ENCODE data around the gene GLP2R. TPM values are rescaled to one million over a fixed set of nuclear protein-coding genes. Genes with fewer than 3 reads are reported as not detected.

Gene GLP2R
- total RNA-seq, 1 experiment from 2014 or later, result not detected

- H3K27me3 Mint-ChIP-seq (ENCODE audit: low read depth), result no peaks in the 10 kb centered on the region
- no peak for TF ChIP-seq NR1H2 (CRISPR knock-in tag; IDR thresholded peaks at IDR 0.05)
- no peak for TF ChIP-seq RORB (CRISPR knock-in tag; IDR thresholded peaks at IDR 0.05)
- no peak for TF ChIP-seq USF1 (CRISPR knock-in tag; IDR thresholded peaks at IDR 0.05)
- TF ChIP-seq JAZF1 (CRISPR knock-in tag; IDR thresholded peaks at IDR 0.05), result no peak
- TF ChIP-seq GRHL2 (CRISPR knock-in tag; IDR thresholded peaks at IDR 0.05; ENCODE audit: insufficient replicate concordance, severe bottlenecking), result no peak
- no peak for TF ChIP-seq FOXP1 (CRISPR knock-in tag; IDR thresholded peaks at IDR 0.05; ENCODE audit: borderline replicate concordance)
- no peak for TF ChIP-seq JUN (CRISPR knock-in tag; IDR thresholded peaks at IDR 0.05)
- TF ChIP-seq ATF6 (CRISPR knock-in tag; IDR thresholded peaks at IDR 0.05), result no peak
- TF ChIP-seq ETV6 (CRISPR knock-in tag; IDR thresholded peaks at IDR 0.05), result no peak
- no peak for TF ChIP-seq ZNF671 (CRISPR knock-in tag; IDR thresholded peaks at IDR 0.05)
- no peak for TF ChIP-seq ZNF423 (CRISPR knock-in tag; IDR thresholded peaks at IDR 0.05)
- no peak for TF ChIP-seq HMGXB4 (CRISPR knock-in tag; IDR thresholded peaks at IDR 0.05)
- TF ChIP-seq IRF2 (CRISPR knock-in tag; IDR thresholded peaks at IDR 0.05; ENCODE audit: borderline replicate concordance, low read depth), result no peak
- TF ChIP-seq, protein P1, sequence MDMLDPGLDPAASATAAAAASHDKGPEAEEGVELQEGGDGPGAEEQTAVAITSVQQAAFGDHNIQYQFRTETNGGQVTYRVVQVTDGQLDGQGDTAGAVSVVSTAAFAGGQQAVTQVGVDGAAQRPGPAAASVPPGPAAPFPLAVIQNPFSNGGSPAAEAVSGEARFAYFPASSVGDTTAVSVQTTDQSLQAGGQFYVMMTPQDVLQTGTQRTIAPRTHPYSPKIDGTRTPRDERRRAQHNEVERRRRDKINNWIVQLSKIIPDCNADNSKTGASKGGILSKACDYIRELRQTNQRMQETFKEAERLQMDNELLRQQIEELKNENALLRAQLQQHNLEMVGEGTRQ (CRISPR knock-in tag; IDR thresholded peaks at IDR 0.05), result no peak
- ATAC-seq, result no peak
- H3K4me3 Mint-ChIP-seq, result no peak overlapping the region
- no peaks in the 10 kb centered on the region for H3K36me3 Mint-ChIP-seq
- no peaks in the 10 kb centered on the region for H3K4me1 Mint-ChIP-seq
- no peak overlapping the region for H3K27ac Mint-ChIP-seq
- H3K9me3 Mint-ChIP-seq, result peaks cover 10% of the 10 kb centered on the region
- ChIA-PET POLR2A (no interaction called here), CTCF (no interaction called here)
- no peak for DNase-seq (ENCODE audit: low spot score)
Measured at GRCh38 chr17:9805769-9806168, 20.0 kb upstream of the GLP2R start.

- DNase-seq (ENCODE audit: low spot score) (no peak), ATAC-seq (no peak)
- no peak overlapping the region for H3K4me3 Mint-ChIP-seq
- H3K27ac Mint-ChIP-seq, result no peak overlapping the region
- H3K27me3 Mint-ChIP-seq (ENCODE audit: low read depth), result no peaks in the 10 kb centered on the region
- ChIA-PET CTCF (no interaction called here), POLR2A (no interaction called here)
- no peaks in the 10 kb centered on the region for H3K4me1 Mint-ChIP-seq
- peaks cover 10% of the 10 kb centered on the region for H3K9me3 Mint-ChIP-seq
- no peaks in the 10 kb centered on the region for H3K36me3 Mint-ChIP-seq
- no peak for TF ChIP-seq ZNF121 (CRISPR knock-in tag; IDR thresholded peaks at IDR 0.05)
- no peak for TF ChIP-seq ETV6 (CRISPR knock-in tag; IDR thresholded peaks at IDR 0.05)
- TF ChIP-seq GRHL2 (CRISPR knock-in tag; IDR thresholded peaks at IDR 0.05; ENCODE audit: insufficient replicate concordance, severe bottlenecking), result no peak
- TF ChIP-seq, protein P2, sequence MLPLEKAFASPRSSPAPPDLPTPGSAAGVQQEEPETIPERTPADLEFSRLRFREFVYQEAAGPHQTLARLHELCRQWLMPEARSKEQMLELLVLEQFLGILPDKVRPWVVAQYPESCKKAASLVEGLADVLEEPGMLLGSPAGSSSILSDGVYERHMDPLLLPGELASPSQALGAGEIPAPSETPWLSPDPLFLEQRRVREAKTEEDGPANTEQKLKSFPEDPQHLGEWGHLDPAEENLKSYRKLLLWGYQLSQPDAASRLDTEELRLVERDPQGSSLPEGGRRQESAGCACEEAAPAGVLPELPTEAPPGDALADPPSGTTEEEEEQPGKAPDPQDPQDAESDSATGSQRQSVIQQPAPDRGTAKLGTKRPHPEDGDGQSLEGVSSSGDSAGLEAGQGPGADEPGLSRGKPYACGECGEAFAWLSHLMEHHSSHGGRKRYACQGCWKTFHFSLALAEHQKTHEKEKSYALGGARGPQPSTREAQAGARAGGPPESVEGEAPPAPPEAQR (CRISPR knock-in tag; IDR thresholded peaks at IDR 0.05), result no peak
- no peak for TF ChIP-seq TEAD4 (CRISPR knock-in tag; IDR thresholded peaks at IDR 0.05)
- TF ChIP-seq FOXP1 (CRISPR knock-in tag; IDR thresholded peaks at IDR 0.05; ENCODE audit: borderline replicate concordance), result no peak
- TF ChIP-seq, protein P3, sequence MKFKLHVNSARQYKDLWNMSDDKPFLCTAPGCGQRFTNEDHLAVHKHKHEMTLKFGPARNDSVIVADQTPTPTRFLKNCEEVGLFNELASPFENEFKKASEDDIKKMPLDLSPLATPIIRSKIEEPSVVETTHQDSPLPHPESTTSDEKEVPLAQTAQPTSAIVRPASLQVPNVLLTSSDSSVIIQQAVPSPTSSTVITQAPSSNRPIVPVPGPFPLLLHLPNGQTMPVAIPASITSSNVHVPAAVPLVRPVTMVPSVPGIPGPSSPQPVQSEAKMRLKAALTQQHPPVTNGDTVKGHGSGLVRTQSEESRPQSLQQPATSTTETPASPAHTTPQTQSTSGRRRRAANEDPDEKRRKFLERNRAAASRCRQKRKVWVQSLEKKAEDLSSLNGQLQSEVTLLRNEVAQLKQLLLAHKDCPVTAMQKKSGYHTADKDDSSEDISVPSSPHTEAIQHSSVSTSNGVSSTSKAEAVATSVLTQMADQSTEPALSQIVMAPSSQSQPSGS (CRISPR knock-in tag; IDR thresholded peaks at IDR 0.05; ENCODE audit: borderline replicate concordance, low read depth), result no peak
- TF ChIP-seq CBFB (CRISPR knock-in tag; IDR thresholded peaks at IDR 0.05; ENCODE audit: low read depth), result no peak
- no peak for TF ChIP-seq JAZF1 (CRISPR knock-in tag; IDR thresholded peaks at IDR 0.05)
- no peak for TF ChIP-seq ESRRA (CRISPR knock-in tag; IDR thresholded peaks at IDR 0.05; ENCODE audit: borderline replicate concordance)
- no peak for TF ChIP-seq ZNF425 (CRISPR knock-in tag; conservative IDR thresholded peaks at IDR 0.05)
- TF ChIP-seq, protein P4, sequence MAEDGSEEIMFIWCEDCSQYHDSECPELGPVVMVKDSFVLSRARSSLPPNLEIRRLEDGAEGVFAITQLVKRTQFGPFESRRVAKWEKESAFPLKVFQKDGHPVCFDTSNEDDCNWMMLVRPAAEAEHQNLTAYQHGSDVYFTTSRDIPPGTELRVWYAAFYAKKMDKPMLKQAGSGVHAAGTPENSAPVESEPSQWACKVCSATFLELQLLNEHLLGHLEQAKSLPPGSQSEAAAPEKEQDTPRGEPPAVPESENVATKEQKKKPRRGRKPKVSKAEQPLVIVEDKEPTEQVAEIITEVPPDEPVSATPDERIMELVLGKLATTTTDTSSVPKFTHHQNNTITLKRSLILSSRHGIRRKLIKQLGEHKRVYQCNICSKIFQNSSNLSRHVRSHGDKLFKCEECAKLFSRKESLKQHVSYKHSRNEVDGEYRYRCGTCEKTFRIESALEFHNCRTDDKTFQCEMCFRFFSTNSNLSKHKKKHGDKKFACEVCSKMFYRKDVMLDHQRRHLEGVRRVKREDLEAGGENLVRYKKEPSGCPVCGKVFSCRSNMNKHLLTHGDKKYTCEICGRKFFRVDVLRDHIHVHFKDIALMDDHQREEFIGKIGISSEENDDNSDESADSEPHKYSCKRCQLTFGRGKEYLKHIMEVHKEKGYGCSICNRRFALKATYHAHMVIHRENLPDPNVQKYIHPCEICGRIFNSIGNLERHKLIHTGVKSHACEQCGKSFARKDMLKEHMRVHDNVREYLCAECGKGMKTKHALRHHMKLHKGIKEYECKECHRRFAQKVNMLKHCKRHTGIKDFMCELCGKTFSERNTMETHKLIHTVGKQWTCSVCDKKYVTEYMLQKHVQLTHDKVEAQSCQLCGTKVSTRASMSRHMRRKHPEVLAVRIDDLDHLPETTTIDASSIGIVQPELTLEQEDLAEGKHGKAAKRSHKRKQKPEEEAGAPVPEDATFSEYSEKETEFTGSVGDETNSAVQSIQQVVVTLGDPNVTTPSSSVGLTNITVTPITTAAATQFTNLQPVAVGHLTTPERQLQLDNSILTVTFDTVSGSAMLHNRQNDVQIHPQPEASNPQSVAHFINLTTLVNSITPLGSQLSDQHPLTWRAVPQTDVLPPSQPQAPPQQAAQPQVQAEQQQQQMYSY (CRISPR knock-in tag; IDR thresholded peaks at IDR 0.05), result no peak
Measured at GRCh38 chr17:9806699-9807098, 19.0 kb upstream of the GLP2R start.
